LoVo (cell line): Measurements from ENCODE around the gene NID2.

ENCODE experiments used
- DNase-seq: peaks from one replicate; pipeline ENCODE4 v3.0.0-alpha.2; 2016; ENCODE audit warnings: low spot score

NID2 gene, protein sequence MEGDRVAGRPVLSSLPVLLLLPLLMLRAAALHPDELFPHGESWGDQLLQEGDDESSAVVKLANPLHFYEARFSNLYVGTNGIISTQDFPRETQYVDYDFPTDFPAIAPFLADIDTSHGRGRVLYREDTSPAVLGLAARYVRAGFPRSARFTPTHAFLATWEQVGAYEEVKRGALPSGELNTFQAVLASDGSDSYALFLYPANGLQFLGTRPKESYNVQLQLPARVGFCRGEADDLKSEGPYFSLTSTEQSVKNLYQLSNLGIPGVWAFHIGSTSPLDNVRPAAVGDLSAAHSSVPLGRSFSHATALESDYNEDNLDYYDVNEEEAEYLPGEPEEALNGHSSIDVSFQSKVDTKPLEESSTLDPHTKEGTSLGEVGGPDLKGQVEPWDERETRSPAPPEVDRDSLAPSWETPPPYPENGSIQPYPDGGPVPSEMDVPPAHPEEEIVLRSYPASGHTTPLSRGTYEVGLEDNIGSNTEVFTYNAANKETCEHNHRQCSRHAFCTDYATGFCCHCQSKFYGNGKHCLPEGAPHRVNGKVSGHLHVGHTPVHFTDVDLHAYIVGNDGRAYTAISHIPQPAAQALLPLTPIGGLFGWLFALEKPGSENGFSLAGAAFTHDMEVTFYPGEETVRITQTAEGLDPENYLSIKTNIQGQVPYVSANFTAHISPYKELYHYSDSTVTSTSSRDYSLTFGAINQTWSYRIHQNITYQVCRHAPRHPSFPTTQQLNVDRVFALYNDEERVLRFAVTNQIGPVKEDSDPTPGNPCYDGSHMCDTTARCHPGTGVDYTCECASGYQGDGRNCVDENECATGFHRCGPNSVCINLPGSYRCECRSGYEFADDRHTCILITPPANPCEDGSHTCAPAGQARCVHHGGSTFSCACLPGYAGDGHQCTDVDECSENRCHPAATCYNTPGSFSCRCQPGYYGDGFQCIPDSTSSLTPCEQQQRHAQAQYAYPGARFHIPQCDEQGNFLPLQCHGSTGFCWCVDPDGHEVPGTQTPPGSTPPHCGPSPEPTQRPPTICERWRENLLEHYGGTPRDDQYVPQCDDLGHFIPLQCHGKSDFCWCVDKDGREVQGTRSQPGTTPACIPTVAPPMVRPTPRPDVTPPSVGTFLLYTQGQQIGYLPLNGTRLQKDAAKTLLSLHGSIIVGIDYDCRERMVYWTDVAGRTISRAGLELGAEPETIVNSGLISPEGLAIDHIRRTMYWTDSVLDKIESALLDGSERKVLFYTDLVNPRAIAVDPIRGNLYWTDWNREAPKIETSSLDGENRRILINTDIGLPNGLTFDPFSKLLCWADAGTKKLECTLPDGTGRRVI (N-terminal part only)

DNA sequence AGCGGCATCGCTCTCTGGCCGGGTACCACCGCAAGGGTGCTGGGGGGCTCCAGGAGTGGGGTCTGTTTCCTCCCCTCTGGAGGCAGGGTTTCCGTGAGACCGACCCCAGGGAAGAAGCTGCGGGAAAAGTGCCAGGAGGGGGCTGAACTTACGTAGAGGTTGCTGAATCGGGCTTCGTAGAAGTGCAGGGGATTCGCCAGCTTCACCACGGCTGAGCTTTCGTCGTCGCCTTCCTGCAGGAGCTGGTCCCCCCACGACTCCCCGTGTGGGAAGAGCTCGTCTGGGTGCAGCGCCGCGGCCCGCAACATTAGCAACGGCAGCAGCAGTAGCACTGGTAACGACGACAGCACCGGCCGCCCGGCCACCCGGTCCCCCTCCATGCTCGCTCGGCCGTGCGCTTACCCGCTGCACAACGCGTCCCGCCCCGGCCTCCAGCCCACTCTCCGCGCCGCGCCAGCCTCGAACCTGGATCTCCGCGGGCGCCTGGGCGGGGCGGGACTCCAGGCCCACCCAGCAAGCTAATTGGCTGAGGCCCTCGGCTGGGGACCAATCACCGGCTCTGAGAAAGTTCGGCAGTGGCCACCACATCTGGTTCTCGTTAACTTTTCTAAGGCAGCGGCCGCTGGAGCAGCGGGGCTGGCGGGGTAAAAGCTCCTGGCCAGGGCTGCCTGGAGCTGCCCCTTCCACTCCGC is at the start of gene NID2:
TSS of gene NID2 (minus strand) at position 445 of the 692 bp plus-strand sequence. CDS start at position 380, 65 bp downstream.
- no peak for DNase-seq

DNA sequence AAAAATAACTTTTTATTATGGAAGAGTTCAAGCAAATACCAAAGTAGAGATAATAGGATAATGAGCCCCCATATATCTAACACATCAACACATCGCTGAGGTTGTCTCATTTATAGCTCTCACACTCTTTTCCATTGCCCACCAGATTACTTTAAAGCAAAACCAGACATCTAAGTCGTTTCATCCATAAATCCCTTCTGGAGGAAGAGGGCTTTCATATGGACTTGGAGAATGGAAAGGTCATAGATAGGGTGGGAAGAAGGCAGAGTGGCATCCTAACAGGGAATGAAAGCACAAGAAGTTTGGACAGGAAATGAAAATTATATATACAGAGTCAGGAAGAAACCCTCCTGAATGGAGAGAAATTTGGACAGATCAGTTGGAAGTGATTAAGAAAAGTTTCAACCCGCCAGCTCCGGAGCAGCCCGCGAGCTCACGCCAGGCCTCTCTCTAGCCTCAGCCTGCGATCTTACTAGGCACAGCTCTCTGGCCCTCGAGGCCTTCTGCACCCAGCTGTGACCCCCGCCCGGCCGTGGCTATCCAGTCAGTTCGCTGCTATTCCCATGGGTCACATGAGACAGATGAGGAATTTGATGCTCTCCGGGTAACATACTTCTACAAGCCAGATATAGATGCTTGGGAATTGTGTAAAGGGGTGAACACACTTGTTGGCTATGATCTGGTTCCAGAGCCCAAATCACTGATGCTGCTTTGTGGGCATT is 48.4 kb upstream of the NID2 start:
- DNase-seq, result no peak

DNA sequence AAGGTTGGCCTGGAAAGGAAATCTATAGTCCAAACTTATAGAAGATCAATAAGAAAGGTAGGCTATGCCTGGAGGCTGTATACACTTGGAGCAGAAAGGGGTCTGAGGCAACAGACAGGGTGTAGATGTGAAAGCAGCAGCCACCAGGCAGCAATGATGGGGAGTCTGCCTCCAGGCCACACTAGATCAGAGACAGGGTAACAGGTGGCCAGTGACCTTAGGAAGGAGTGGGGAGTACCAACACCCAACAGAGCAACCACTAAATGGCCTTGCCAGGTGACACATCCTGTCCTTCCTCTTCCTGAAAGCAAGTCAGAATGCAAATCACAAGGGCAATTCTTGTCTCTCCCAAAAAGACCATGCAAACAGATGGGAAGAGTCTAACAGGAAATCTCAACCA is 46.4 kb upstream of the NID2 start:
- no peak for DNase-seq

DNA sequence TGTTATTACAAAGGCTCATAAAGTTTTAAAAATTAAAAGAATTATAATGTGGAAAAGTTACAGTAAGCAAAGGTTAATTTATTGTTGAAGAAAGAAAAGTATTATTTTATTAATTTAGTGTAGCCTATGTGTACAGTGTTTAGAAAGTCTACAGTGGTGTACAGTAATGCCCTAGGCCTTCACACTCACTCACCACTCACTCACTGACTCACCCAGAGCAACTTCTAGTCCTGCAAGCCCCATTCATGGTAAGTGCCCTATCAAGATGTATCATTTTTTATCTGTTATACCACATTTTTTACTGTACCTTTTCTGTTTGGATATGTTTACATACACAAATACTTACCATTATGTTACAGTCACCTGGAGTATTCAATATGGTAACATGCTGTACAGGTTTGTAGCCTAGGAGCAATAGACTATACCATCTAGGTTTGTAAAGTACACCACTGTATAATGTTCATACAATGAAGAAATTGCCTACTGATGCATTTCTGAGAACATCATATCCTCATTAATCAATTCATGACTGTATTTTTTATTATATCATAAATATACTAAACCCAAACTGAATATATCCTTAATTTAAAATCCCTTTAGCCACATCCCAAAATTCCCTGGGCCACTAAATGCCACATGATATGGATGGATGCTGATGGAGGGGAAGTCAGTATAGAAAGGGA is 43.6 kb upstream of the NID2 start:
- no peak for DNase-seq

DNA sequence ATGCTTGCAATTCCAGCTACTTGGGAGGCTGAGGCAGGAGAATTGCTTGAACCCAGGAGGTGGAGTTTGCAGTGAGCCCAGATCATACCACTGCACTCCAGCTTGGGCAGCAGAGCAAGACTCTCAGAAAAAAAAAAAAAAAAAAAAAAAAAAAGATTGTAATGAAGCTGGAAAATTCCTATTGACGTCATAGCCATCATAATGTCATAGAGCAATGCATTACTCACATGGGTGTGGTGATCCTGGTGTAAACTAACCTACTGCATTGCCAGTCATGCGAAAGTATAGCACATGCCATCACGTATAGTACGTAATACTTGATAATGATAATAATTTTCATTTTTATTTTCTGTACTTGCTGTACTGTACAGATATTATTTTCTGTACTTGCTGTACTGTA is 42.7 kb upstream of the NID2 start:
- DNase-seq, result peak; percentile 8

DNA sequence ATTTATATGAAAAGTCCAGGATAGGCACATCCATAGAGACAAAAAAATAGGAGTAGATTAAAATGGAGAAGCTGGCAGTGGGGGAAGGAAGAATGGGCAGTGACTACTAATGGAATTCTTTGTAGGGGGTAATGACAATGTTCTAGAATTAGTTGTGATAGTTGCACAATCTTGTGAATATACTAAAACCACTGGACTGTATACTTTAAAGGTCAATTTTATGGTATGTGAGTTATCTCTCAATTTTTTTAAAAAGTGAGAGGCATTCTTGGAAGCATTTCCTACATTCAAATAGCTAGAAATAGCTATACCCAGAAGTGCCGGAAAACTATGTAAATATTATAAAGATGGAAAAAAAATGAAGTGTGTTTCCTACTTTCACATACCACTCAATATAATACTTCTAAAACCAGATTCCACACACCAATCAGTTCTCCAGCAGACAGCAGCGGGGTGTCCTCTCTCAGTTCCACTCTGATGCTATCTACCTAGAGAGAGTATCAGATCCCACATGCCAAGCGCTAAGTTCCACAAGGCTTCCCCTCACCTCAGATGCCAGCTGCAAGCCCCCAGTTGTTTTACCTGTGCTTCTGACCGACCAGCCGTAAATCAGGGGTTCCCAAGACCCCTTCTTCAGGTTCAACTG is 41.7 kb upstream of the NID2 start:
- DNase-seq, result no peak

DNA sequence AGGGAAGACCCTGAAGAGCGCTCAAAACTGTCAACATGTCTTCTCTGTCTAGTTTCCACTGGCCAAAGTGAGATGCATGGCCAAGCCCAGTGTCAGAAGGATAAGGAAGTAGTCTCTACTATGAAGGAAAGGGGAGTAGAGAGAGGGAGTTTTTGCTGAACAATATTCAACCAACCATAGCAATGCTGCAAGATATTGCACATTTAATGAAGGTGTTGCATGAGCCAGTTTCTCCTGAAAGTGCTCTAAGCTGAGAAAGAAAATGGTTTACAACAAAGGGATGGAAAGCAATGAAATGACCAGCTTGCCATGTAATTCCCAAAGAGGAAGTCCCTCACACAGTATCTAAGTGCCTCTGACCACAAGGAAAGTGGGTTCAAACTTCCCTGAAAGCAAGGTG is 40.0 kb upstream of the NID2 start:
- DNase-seq, result no peak

DNA sequence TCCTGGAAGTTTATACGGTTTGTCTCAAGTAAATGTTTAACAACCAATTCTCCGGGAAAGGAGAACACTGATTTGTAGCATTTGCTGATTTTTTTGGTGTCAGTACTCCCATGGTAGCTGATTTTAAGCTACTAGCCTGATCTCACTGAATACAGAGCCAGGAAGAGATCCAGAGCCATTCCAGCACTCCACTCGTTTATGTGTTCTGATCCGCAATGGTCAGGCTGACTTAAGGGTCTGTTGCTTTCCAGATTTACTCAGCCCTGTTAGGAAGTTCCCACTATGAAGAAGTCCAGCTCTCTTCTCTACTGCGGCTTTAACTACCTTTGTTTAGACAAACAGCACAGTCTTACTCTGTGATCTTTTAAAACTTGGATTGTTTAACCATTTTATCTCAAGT is 38.0 kb upstream of the NID2 start:
- no peak for DNase-seq

DNA sequence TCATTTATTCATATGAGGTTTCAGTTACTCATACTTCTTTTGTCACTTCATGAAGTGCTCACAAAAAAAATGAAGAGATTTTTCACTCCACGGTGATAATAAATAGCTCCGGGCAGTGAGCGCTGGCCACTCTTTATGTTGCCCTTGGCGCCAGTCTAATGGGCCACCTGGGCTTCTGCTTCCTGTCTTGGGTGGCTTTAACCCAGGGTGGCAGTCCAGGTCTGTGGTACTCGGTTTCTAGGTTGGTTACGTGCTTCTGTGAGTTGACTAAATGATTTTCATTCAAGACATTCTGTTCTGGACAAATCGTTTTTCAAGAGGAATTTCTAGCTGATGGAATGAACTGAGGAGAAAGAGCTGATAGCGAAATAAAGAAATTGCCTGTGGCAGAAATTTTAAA is 34.6 kb upstream of the NID2 start:
- DNase-seq, result no peak

DNA sequence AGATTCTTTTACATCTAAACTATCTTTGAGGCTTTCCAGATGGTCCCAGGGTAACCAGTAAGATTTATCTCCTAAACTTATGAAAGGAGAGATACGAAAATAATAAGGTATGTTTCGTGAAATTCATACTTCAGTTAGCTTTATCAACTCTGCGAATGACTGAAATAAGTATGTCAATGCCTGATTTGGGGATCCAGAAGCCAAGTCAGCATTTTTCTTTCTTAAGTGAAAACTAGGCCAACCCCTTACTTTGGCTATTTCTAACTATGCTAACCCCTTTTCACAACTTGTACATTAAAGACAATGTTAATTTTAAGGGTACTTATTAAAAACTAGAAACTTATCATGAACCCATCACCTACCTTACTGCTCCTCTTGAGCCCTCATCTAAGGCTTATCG is 26.9 kb upstream of the NID2 start:
- DNase-seq, result no peak

DNA sequence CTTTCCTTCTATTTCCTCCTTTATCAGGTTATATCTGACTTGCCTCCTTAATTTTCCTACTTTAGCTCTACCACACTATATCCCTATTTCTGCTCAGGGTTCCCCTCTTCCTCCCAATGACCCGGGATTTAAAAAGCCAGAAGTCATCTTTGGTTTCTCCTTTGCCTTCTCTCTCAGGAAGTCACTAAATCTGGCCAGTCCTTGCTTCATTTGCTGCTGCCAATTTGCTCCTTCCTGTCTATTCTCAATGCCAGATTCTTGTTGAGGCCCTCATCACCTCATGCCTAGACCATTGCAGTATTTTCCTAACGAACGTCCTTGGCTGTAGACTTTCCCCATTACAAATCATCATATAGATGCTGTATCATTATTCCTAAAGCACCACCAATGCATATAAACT is 26.5 kb upstream of the NID2 start:
- no peak for DNase-seq

DNA sequence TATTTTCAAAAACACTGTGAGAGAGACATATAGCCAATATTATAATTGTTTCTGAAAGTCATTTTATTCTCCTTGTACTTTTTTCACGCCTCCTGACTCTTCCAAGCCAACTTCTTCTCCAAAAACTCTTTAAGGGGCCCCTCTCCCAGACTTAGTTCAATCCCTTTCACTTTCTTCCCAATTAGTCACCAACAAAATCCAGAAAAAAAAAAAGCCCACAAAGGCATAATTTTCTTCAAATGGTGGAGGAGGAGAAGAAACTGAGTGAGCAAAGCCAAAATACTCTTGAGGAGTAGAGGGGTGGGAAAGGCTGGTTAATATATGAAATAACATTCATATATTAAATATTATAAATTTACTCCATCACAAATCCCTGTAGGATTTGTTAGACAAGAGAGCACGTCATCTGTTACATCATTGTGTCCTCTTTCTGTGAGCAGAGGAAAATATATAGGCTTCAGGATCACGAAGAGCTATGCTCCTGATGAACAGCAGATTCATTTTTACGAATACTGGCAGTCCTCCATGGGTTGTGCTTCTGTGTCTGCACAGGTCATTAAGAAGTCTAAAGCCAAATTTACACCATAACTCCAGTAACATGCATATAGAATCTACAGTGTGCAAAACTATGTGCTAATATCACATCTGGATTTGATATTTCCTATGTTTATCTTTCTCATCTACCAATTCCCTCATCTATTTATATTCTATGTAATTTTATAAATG is 25.9 kb upstream of the NID2 start:
- no peak for DNase-seq

DNA sequence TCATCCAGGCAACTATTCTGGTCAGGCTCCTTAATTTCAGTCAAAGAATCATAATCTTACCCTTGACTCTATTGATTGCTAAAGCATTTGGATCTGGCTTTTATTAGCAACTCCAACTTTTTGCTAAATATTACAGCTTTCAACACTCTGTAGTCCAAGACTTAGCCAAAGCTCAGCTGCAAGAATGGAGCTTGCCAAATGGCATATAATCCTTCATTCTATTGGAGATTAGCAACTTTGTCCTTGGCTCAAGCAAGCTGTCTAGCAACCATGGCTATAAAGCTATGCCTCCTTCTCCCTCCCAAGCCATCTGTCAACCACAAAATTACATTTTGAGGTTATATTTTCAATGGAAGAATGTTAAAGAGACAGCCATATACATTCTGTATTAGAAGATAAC is 23.1 kb upstream of the NID2 start:
- DNase-seq, result no peak

DNA sequence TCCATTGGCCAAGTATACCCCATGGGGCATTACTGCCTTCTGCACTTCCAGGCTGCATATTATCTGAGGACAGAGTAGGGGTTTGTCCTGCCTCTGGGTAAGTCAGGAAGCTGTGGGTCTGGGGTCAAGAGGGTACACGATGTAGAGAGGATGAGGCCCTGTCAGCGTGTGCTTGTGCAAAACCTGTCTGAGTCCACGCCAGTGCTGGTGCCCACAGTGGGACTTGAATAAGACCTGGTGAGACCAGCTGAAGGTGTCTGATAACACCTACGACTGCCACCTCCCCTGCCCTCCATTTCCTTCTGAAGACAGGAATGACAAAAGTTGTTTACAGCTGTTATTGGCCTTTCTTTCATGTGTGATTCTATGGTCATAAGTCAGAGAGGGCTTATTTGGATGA is 22.1 kb upstream of the NID2 start:
- no peak for DNase-seq

DNA sequence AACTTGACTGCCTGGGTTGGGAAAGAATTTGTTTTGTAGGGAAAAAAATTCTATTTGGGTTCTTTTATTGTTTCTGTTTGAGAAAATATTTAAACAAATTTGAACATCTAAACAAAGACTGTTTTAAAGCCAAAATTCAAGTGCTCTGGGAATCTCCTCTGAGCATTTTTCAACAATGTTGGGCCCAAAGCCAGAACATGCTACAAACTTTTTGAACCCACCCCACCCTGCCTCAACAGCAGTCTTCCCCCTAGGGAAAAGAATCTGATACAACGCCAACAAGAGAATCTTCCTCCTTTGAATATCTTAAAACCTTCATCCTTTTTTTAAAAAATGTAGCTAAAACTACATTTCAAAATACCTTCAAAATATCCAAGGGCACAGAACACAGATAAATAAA is 20.4 kb upstream of the NID2 start:
- DNase-seq, result no peak

DNA sequence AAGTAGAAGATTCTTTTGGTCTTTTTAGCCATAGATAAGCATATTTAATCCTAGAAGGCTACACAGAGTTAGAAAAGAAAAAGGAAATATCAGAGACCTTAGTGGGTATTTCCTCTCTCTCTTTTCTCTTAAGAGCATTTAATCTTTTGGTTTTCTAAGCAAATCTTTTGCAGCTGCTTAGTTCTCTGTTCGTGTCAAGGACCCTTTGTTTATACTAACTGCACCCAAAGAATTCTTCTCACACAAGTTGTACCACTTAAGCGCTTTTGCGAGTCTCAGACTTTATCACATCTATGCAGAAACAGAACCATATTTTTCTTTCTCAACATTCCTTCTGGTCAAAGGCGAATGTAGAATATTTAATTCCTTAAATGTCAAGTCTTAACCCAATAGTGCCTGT is 17.9 kb upstream of the NID2 start:
- DNase-seq, result no peak

DNA sequence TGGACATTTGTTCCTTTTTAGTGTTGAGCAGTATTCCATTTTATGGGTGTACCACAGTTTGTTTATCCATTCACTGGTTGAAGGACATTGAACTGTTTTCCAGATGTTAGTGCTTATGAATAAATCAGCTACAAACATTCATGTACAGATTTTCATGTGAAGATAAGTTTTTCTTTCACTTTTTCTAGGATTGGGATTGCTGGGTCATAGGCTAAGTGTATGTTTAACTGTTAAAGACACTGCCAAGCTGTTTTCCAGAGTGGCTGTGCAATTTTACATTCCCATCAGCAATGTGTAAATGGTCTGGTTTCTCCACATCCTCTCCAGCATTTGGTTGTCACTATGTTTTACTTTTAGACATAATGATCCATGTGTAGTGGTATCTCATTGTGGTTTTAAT is 14.0 kb upstream of the NID2 start:
- no peak for DNase-seq

DNA sequence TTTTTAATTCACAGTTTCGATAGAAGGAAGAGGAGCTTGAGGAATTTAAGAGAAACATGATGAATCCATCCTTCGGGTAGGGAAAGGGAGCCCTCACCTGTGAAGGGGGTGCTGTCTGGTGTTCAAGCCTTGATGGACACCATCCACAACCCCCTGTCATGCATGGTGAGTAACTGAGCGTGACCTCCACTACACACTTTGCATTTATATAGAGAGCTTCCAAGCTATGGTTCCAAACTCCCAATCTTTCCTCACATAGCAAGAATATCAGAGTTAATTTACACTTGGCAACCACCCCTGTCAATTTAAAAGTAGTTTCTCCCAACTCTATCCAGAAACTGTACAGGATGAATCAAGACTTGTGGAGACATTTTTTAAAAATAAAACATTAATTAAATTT is 13.1 kb upstream of the NID2 start:
- DNase-seq, result no peak
